ENCODE results near the gene ARHGEF38.

The ARHGEF38 gene

GRCh38 chr4:105634402-105635080, 82.1 kb downstream of the ARHGEF38 start:
- ChIA-PET POLR2A (no interaction called here), CTCF (interaction anchor here (1.5 kb wide), 1 partner anchor 566 kb away, joined by 3 read pairs; no protein-coding TSS in a partner anchor)
- H3K36me3 ChIP-seq (ENCODE audit: control insufficient read depth in 2 of 2, insufficient read depth in 1 of 2, low read length in 2 of 2): no peaks in the 10 kb centered on the region
- peaks cover 20% of the 10 kb centered on the region for H3K4me1 ChIP-seq (ENCODE audit: control insufficient read depth, insufficient read depth, low read length)
- no peak overlapping the region; the same call in 1 of the 2 replicates for H3K27ac ChIP-seq (ENCODE audit: extremely low read depth, low read depth, low read length)
- H3K4me3 ChIP-seq (ENCODE audit: low read depth, low read length): no peak overlapping the region
- H3K9me3 ChIP-seq (ENCODE audit: control insufficient read depth, insufficient read depth, low read depth, low read length): no peaks in the 10 kb centered on the region
- 0 out of 2 replicates have a peak, but pooled peaks have one; percentile 6 for TF ChIP-seq PRDM6 (tag by site-specific recombination; IDR thresholded peaks at IDR 0.05)
- no peak for TF ChIP-seq FEZF1 (tag by site-specific recombination; IDR thresholded peaks at IDR 0.05)

GRCh38 chr4:105637408-105638176, 85.2 kb downstream of the ARHGEF38 start:
- Histone ChIP-seq H3K4me3 (ENCODE audit: low read depth, low read length) (no peak overlapping the region), H3K9me3 (ENCODE audit: control insufficient read depth, insufficient read depth, low read depth, low read length) (no peaks in the 10 kb centered on the region), H3K27ac (ENCODE audit: extremely low read depth, low read depth, low read length) (no peak overlapping the region; the same call in 1 of the 2 replicates), H3K36me3 (ENCODE audit: control insufficient read depth in 2 of 2, insufficient read depth in 1 of 2, low read length in 2 of 2) (no peaks in the 10 kb centered on the region), H3K4me1 (ENCODE audit: control insufficient read depth, insufficient read depth, low read length) (peaks cover 18% of the 10 kb centered on the region)
- CTCF ChIA-PET: no interaction called here
- POLR2A ChIA-PET: no interaction called here
- TF ChIP-seq ZBTB48 (tag by site-specific recombination; IDR thresholded peaks at IDR 0.05) (no peak), ZNF621 (tag by site-specific recombination; IDR thresholded peaks at IDR 0.05) (no peak), MYNN (tag by site-specific recombination; IDR thresholded peaks at IDR 0.05; ENCODE audit: borderline replicate concordance) (no peak), ZNF266 (tag by site-specific recombination; IDR thresholded peaks at IDR 0.05; ENCODE audit: low read depth) (no peak), AEBP2 (tag by site-specific recombination; IDR thresholded peaks at IDR 0.05; ENCODE audit: borderline replicate concordance) (no peak), ZNF426 (tag by site-specific recombination; IDR thresholded peaks at IDR 0.05) (no peak), SCRT2 (tag by site-specific recombination; IDR thresholded peaks at IDR 0.05) (no peak), ZNF830 (tag by site-specific recombination; IDR thresholded peaks at IDR 0.05; ENCODE audit: low read depth) (0 out of 2 replicates have a peak, but pooled peaks have one; percentile 46), ZFP41 (tag by site-specific recombination; IDR thresholded peaks at IDR 0.05; ENCODE audit: borderline replicate concordance) (no peak), ZNF660 (tag by site-specific recombination; IDR thresholded peaks at IDR 0.05) (peak; percentile 54; the same call in 1 of the 2 replicates), ZBTB44 (tag by site-specific recombination; IDR thresholded peaks at IDR 0.05) (peak; percentile 66), TSHZ1 (tag by site-specific recombination; IDR thresholded peaks at IDR 0.05; ENCODE audit: borderline replicate concordance) (no peak), ZNF837 (tag by site-specific recombination; IDR thresholded peaks at IDR 0.05) (no peak), ZSCAN23 (tag by site-specific recombination; IDR thresholded peaks at IDR 0.05) (no peak), ZNF629 (tag by site-specific recombination; IDR thresholded peaks at IDR 0.05) (no peak), ZNF610 (tag by site-specific recombination; IDR thresholded peaks at IDR 0.05; ENCODE audit: borderline replicate concordance) (no peak), ZNF521 (tag by site-specific recombination; IDR thresholded peaks at IDR 0.05) (no peak), ZNF548 (tag by site-specific recombination; IDR thresholded peaks at IDR 0.05) (no peak), REPIN1 (tag by site-specific recombination; IDR thresholded peaks at IDR 0.05; ENCODE audit: low read depth) (no peak), ATF2 (tag by site-specific recombination; IDR thresholded peaks at IDR 0.05; ENCODE audit: low read depth) (no peak), ZNF549 (tag by site-specific recombination; IDR thresholded peaks at IDR 0.05) (0 out of 2 replicates have a peak, but pooled peaks have one; percentile 34)

Data from HEK293 (cell line).